RCC 7860 (cell line): ENCODE data around the gene SRRM3.
"Not testable (repeated sequence)": the region's sequence is repeated elsewhere in the genome, so short reads cannot be mapped to it uniquely, and the experiment has no call there.

ENCODE experiments used
- DNase-seq: peaks from one replicate; pipeline ENCODE4 v3.0.0-alpha.2; 2015; ENCODE audit warnings: low spot score
- FAIRE-seq: peaks from 2 replicates; lab custom pipeline; 2012; peaks lifted over from hg19 to GRCh38; lab: Jason Lieb, UNC

SRRM3 gene

GRCh38 chr7:76334320-76334967 is 132.7 kb downstream of the SRRM3 start:
- DNase-seq (no peak), FAIRE-seq (no peak)

DNA sequence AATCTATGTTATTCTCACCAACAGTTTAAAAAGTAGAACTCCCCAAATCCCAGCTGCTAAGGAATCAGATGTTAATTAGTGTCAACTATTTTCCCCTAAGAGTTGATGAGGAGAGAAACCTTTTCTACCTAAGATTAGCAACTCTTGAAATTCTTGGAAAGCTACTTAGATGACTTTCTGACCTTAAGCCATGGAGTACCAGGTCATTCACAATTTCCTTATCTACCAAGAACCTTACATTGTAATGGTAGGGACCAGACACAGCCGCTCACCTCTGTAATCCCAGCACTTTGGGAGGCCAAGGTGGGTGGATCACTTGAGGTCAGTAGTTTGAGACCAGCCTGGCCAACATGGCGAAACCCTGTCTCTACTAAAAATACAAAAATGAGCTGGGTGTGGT is 133.7 kb downstream of the SRRM3 start:
- DNase-seq, FAIRE-seq: not testable (repeated sequence)

DNA sequence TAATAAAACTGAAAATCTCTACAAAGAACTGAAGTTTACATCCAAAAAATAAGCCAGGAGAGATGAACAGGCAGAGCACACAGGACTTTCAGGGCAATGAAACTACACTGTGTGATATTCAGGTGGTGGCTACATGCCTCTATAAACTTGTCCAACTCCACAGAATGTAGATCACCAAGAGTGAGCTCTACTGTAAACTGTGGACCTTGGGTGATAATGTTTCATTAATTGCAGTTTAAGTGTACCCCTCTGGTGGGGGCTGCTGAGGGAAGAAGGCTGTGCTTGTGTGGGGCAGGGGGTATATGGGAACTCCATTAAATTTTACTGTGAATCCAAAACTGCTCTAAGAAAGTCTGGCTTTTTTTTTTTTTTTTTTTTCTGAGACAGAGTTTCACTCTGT is 134.4 kb downstream of the SRRM3 start:
- FAIRE-seq = no peak
- DNase-seq = no peak
